ENCODE measurements around the gene CEACAM6. TPM values are rescaled to one million over a fixed set of nuclear protein-coding genes. Genes with fewer than 3 reads are reported as not detected.

Gene CEACAM6
- polyA plus RNA-seq, 1 experiment: not detected

DNA sequence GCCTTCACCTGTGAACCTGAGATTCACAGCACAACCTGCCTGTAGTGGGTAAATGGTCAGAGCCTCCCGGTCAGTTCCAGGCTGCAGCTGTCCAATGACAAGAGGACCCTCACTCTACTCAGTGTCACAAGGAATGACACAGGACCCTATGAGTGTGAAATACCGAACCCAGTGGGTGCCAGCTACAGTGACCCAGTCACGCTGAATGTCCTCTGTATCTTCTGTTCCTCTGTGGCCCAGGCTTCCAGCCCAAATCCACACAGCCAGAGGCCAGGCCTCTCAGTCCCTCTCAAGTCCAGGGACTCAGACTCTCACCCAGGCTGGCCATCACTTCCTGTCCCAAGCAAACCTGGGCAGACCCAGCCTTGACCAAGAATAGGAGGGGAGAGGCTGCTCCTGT is 51.8 kb downstream of the CEACAM6 start:
- TF ChIP-seq, protein P1, sequence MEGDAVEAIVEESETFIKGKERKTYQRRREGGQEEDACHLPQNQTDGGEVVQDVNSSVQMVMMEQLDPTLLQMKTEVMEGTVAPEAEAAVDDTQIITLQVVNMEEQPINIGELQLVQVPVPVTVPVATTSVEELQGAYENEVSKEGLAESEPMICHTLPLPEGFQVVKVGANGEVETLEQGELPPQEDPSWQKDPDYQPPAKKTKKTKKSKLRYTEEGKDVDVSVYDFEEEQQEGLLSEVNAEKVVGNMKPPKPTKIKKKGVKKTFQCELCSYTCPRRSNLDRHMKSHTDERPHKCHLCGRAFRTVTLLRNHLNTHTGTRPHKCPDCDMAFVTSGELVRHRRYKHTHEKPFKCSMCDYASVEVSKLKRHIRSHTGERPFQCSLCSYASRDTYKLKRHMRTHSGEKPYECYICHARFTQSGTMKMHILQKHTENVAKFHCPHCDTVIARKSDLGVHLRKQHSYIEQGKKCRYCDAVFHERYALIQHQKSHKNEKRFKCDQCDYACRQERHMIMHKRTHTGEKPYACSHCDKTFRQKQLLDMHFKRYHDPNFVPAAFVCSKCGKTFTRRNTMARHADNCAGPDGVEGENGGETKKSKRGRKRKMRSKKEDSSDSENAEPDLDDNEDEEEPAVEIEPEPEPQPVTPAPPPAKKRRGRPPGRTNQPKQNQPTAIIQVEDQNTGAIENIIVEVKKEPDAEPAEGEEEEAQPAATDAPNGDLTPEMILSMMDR (IDR thresholded peaks at IDR 0.05; ENCODE audit: insufficient read depth, low read depth, low read length): no peak
- H3K4me3 ChIP-seq (ENCODE audit: low read depth, low read length): no peak overlapping the region
- H3K27me3 ChIP-seq (ENCODE audit: control insufficient read depth, insufficient read depth, low read length): no peaks in the 10 kb centered on the region
- ChIA-PET POLR2A (no interaction called here), CTCF (no interaction called here)
- DNase-seq (ENCODE audit: low read depth): no peak
- H3K36me3 ChIP-seq (ENCODE audit: control insufficient read depth, insufficient read depth, low read length): no peaks in the 10 kb centered on the region

DNA sequence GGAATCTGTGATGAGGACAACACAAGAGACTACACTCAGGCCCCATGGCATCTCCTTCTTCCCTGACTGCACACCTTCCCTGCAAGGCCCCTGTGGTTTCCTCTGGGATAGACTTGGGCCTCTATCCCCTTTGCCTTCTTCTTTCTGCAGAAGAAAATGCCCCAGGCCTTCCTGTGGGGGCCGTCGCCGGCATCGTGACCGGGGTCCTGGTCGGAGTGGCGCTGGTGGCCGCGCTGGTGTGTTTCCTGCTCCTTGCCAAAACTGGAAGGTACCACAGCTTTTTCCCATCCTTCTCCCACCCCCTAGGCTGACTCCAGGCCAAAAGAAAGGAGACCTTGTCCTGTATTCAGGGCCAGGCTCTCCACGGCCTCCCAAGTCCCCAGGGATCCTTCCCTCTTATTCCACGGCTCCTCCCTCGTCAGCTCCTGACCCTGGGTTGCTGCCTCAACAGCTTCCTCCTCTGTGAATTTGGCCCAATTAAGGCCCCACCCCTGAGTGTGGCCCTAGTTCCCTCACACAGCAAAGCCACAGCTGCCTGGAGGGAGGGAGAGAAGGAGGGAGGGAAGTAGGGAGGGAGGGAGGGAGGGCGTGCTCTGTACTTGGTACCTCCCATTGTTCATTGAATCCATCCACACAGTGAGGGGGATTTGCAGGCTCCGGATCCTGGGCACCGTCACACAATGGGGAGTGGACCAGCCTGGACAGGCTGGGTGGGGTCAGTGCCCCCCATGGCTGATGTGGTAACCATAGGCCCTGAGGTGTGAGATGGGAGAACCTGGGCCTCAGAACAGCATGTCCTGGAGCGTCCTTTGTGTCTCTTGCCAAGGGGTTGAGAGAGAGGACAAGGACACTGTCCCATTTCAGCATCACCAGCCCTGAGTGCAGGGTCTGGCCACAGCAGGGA is 53.6 kb downstream of the CEACAM6 start:
- Histone ChIP-seq H3K27me3 (ENCODE audit: control insufficient read depth, insufficient read depth, low read length) (no peaks in the 10 kb centered on the region), H3K36me3 (ENCODE audit: control insufficient read depth, insufficient read depth, low read length) (no peaks in the 10 kb centered on the region), H3K4me3 (ENCODE audit: low read depth, low read length) (no peak overlapping the region)
- ChIA-PET CTCF (no interaction called here), POLR2A (no interaction called here)
- DNase-seq (ENCODE audit: low read depth): no peak
- TF ChIP-seq, protein P1 (IDR thresholded peaks at IDR 0.05; ENCODE audit: insufficient read depth, low read depth, low read length): no peak

DNA sequence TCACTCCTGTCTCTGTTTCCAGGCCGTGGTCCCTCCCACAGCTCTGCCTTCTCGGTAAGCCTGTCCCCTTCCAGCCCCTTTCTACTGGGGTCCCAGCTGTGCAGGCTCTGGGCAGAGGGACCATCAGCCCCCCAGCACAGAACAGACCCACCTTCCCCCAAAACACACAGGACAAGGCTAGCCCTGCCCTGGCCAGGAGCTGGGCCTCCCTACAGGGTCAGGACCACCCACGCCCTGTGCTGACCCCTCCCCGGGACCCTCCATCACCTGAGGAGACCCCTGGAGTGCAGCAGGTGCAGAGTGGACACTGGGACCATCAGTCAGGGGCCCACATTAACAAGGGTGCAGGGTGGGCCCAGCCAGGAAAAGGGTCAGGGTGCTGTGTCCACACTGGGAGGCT is 55.0 kb downstream of the CEACAM6 start:
- Histone ChIP-seq H3K27me3 (ENCODE audit: control insufficient read depth, insufficient read depth, low read length) (no peaks in the 10 kb centered on the region), H3K4me3 (ENCODE audit: low read depth, low read length) (no peak overlapping the region), H3K36me3 (ENCODE audit: control insufficient read depth, insufficient read depth, low read length) (no peaks in the 10 kb centered on the region)
- ChIA-PET POLR2A (no interaction called here), CTCF (interaction anchor here (1.1 to 1.8 kb wide), 3 partner anchors 15 to 39 kb away, joined by 3 to 4 read pairs (median 4); no protein-coding TSS in a partner anchor)
- TF ChIP-seq, protein P1 (IDR thresholded peaks at IDR 0.05; ENCODE audit: insufficient read depth, low read depth, low read length): no peak
- no peak for DNase-seq (ENCODE audit: low read depth)

DNA sequence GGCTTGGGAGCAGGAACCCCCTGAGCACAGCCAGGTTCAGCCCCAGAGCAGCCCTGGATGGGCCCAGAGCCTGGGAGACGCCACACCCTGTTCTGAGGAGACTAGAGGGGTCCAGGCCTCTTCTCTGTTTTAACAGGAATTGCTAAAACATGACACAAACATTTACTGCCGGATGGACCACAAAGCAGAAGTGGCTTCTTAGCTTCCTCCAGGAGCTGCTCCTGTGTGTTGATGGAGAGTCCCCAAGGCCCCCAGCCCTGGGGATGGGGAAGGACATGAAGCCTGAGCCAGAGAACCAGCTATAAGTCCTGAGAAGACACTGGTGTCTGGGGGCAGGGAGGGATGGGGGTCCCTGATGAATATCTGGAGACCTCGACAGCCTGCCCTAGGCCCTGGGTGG is 55.7 kb downstream of the CEACAM6 start:
- TF ChIP-seq, protein P1 (IDR thresholded peaks at IDR 0.05; ENCODE audit: insufficient read depth, low read depth, low read length): no peak
- CTCF ChIA-PET: interaction anchor here (1.1 to 2.2 kb wide), 3 partner anchors 16 to 40 kb away, joined by 3 to 8 read pairs (median 4); no protein-coding TSS in a partner anchor

DNA sequence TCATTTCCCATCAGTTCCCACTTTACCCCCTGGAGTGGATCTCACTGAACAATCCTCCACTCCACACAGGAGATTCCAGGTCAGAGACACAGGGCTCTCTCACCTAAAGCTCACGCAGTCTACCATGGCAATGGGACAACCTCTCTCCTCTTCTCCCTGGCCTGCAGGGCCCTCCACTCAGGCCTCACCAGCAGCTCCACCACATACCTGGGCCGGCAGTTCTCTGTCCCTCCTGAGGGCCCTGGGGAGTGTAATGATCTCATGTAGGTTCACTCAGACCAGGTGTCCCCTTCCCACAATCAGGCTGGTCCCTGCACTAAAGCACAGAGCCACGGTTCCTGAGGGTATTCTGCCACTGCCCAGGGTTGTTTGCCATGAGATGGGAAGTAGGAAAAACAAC is 56.7 kb downstream of the CEACAM6 start:
- Histone ChIP-seq H3K36me3 (ENCODE audit: control insufficient read depth, insufficient read depth, low read length) (no peaks in the 10 kb centered on the region), H3K4me3 (ENCODE audit: low read depth, low read length) (no peak overlapping the region), H3K27me3 (ENCODE audit: control insufficient read depth, insufficient read depth, low read length) (no peaks in the 10 kb centered on the region)
- TF ChIP-seq, protein P1 (IDR thresholded peaks at IDR 0.05; ENCODE audit: insufficient read depth, low read depth, low read length): no peak
- no peak for DNase-seq (ENCODE audit: low read depth)
- POLR2A ChIA-PET: no interaction called here
- CTCF ChIA-PET: interaction anchor here (2.2 kb wide), 1 partner anchor 17 kb away, joined by 8 read pairs; no protein-coding TSS in a partner anchor

More for the DNA sequence above, 55.7 kb downstream of the CEACAM6 start:
- Histone ChIP-seq H3K36me3 (ENCODE audit: control insufficient read depth, insufficient read depth, low read length) (no peaks in the 10 kb centered on the region), H3K27me3 (ENCODE audit: control insufficient read depth, insufficient read depth, low read length) (no peaks in the 10 kb centered on the region), H3K4me3 (ENCODE audit: low read depth, low read length) (no peak overlapping the region)
- POLR2A ChIA-PET: no interaction called here
- DNase-seq (ENCODE audit: low read depth): no peak
